H1 (cell line): ENCODE measurements around the gene KRT7. TPM values are rescaled to one million over a fixed set of nuclear protein-coding genes. Genes with fewer than 3 reads are reported as not detected.

ENCODE experiments used
- CTCF ChIA-PET: fragments of 300-600 bp; sonication (Branson Sonifier 250); formaldehyde crosslinking; loops from one replicate; lab custom pipeline; 2021; ENCODE audit not compliant: partially characterized antibody; lab: Charles Lee
- POLR2A ChIA-PET: fragments of 300-600 bp; sonication (Branson Sonifier 250); formaldehyde crosslinking; loops from one replicate; lab custom pipeline; 2021; ENCODE audit warnings: inconsistent platforms; ENCODE audit not compliant: partially characterized antibody; lab: Charles Lee
- DNase-seq, 2 experiments: peaks; one replicate each; pipeline versions ENCODE4 v3.0.0 to v3.0.0-alpha.2; 2010 to 2022; ENCODE audit warnings: low spot score in 2 of 2, low read depth in 1 of 2, mixed read lengths in 1 of 2
- FAIRE-seq: peaks from 2 replicates; lab custom pipeline; 2011; peaks lifted over from hg19 to GRCh38; lab: Jason Lieb, UNC
- H2AFZ ChIP-seq: 2 replicates; pipeline ENCODE4 v1.8.1; 2012; ENCODE audit warnings: low read length, inconsistent platforms
- H2AK5ac ChIP-seq: 2 replicates; pipeline ENCODE4 v1.6.1; 2013; ENCODE audit warnings: low read depth, low read length
- H2BK120ac ChIP-seq: replicated peaks from 2 replicates; pipeline ENCODE3; 2013; ENCODE audit warnings: low read depth, low read length, inconsistent platforms
- H2BK12ac ChIP-seq: 2 replicates; pipeline ENCODE4 v1.6.1; 2013; ENCODE audit warnings: low read depth, low read length
- H2BK15ac ChIP-seq: 2 replicates; pipeline ENCODE4 v1.6.1; 2013; ENCODE audit warnings: low read length
- H2BK20ac ChIP-seq: 2 replicates; pipeline ENCODE4 v1.6.1; 2013; ENCODE audit warnings: low read length
- H2BK5ac ChIP-seq: 2 replicates; pipeline ENCODE4 v1.6.1; 2013; ENCODE audit warnings: low read depth, low read length
- H3K14ac ChIP-seq: 2 replicates; pipeline ENCODE4 v1.6.1; 2013; ENCODE audit warnings: inconsistent platforms; ENCODE audit not compliant: insufficient read length
- H3K18ac ChIP-seq: 2 replicates; pipeline ENCODE4 v1.6.1; 2013; ENCODE audit warnings: low read length; ENCODE audit errors: extremely low read depth
- H3K23ac ChIP-seq: 2 replicates; pipeline ENCODE4 v1.6.1; 2013; ENCODE audit warnings: inconsistent platforms; ENCODE audit not compliant: insufficient read length
- H3K23me2 ChIP-seq: 2 replicates; pipeline ENCODE4 v1.6.1; 2013; ENCODE audit warnings: low read depth, low read length
- H3K27ac ChIP-seq: 2 replicates; pipeline ENCODE4 v1.6.1; 2011; ENCODE audit warnings: low read depth, low read length, inconsistent platforms
- H3K27me3 ChIP-seq, 4 experiments: replicated peaks in 1 of 4; 1 replicate in 1 of 4; 2 replicates in 3 of 4; pipeline versions ENCODE4 v1.6.1 to v1.8.1; 2011 to 2013; ENCODE audit warnings: low read length in 3 of 4, mild to moderate bottlenecking in 3 of 4, inconsistent platforms in 2 of 4, mixed read lengths in 2 of 4, moderate library complexity in 1 of 4; ENCODE audit not compliant: control insufficient read depth in 3 of 4, insufficient read depth in 3 of 4; ENCODE audit errors: extremely low read depth in 1 of 4
- H3K36me3 ChIP-seq, 4 experiments: 2 replicates each; pipeline versions ENCODE4 v1.6.1 to v1.8.1; 2011 to 2013; ENCODE audit warnings: mild to moderate bottlenecking in 4 of 4, low read length in 3 of 4, moderate library complexity in 2 of 4, control low read depth in 1 of 4, inconsistent platforms in 1 of 4; ENCODE audit not compliant: insufficient read depth in 4 of 4, control insufficient read depth in 2 of 4
- H3K4ac ChIP-seq: replicated peaks from 2 replicates; pipeline ENCODE3; 2013; ENCODE audit warnings: low read length, low read depth, mixed read lengths, inconsistent platforms; ENCODE audit not compliant: insufficient read length
- H3K4me1 ChIP-seq, 4 experiments: replicated peaks in 1 of 4; 1 replicate in 1 of 4; 2 replicates in 3 of 4; pipeline versions ENCODE4 v1.6.1 to v1.8.1; 2011 to 2013; ENCODE audit warnings: low read length in 3 of 4, inconsistent platforms in 2 of 4, mixed read lengths in 1 of 4; ENCODE audit not compliant: insufficient read depth in 4 of 4, control insufficient read depth in 3 of 4
- H3K4me2 ChIP-seq, 2 experiments: 2 replicates each; pipeline versions ENCODE4 v1.6.1 to v1.8.1; 2011 to 2013; ENCODE audit warnings: low read depth in 2 of 2, low read length in 2 of 2, control low read depth in 1 of 2, inconsistent platforms in 1 of 2, mild to moderate bottlenecking in 1 of 2; ENCODE audit not compliant: insufficient read depth in 1 of 2
- H3K4me3 ChIP-seq, 4 experiments: fragments of 200-600, 300-600 bp in 1 of 4; sonication (generic), shearing (Covaris generic), sonication (Bioruptor Twin) in 1 of 4; 2 replicates each; pipeline versions ENCODE4 v1.5.1 to v1.8.1; 2011 to 2016; ENCODE audit warnings: low read length in 4 of 4, low read depth in 3 of 4, control low read depth in 2 of 4, inconsistent platforms in 2 of 4, mild to moderate bottlenecking in 2 of 4, mixed read lengths in 1 of 4, moderate library complexity in 1 of 4; ENCODE audit not compliant: insufficient read depth in 2 of 4; ENCODE audit errors: extremely low read depth in 1 of 4
- H3K56ac ChIP-seq: replicated peaks from 2 replicates; pipeline ENCODE3; 2013; ENCODE audit warnings: low read depth, mild to moderate bottlenecking, mixed read lengths, low read length, inconsistent platforms; ENCODE audit not compliant: insufficient read length
- H3K79me1 ChIP-seq: 2 replicates; pipeline ENCODE4 v1.6.1; 2013; ENCODE audit warnings: low read depth, low read length, control low read depth
- H3K79me2 ChIP-seq, 2 experiments: 2 replicates each; pipeline versions ENCODE4 v1.6.1 to v1.8.1; 2012 to 2013; ENCODE audit warnings: low read length in 2 of 2, mild to moderate bottlenecking in 2 of 2, inconsistent platforms in 1 of 2; ENCODE audit not compliant: insufficient read depth in 2 of 2, control insufficient read depth in 1 of 2
- H3K9ac ChIP-seq, 4 experiments: replicated peaks in 1 of 4; 1 replicate in 1 of 4; 2 replicates in 3 of 4; pipeline versions ENCODE4 v1.6.1 to v1.8.1; 2011 to 2013; ENCODE audit warnings: low read depth in 3 of 4, low read length in 3 of 4, control low read depth in 2 of 4, mild to moderate bottlenecking in 2 of 4, moderate library complexity in 2 of 4, inconsistent platforms in 1 of 4; ENCODE audit errors: extremely low read depth in 1 of 4
- H3K9me3 ChIP-seq, 2 experiments: 2 replicates each; pipeline versions ENCODE4 v1.6.1 to v1.8.1; 2012 to 2013; ENCODE audit warnings: mild to moderate bottlenecking in 2 of 2, moderate library complexity in 2 of 2, control low read depth in 1 of 2, inconsistent platforms in 1 of 2, low read depth in 1 of 2, low read length in 1 of 2, mixed read lengths in 1 of 2; ENCODE audit not compliant: insufficient read depth in 2 of 2
- H4K20me1 ChIP-seq, 2 experiments: replicated peaks in 1 of 2; 2 replicates each; pipeline versions ENCODE3 to v1.8.1; 2011 to 2013; ENCODE audit warnings: inconsistent platforms in 2 of 2, low read length in 2 of 2, mild to moderate bottlenecking in 1 of 2; ENCODE audit not compliant: insufficient read depth in 2 of 2, control insufficient read depth in 1 of 2
- H4K5ac ChIP-seq: 2 replicates; pipeline ENCODE4 v1.6.1; 2013; ENCODE audit warnings: low read length, low read depth, mixed read lengths, inconsistent platforms; ENCODE audit not compliant: insufficient read length
- H4K8ac ChIP-seq: 2 replicates; pipeline ENCODE4 v1.8.0; 2013; ENCODE audit warnings: mild to moderate bottlenecking, moderate library complexity, low read length, inconsistent platforms; ENCODE audit not compliant: insufficient read depth; ENCODE audit errors: extremely low read depth
- H4K91ac ChIP-seq: replicated peaks from 2 replicates; pipeline ENCODE3; 2013; ENCODE audit warnings: low read length, mixed read lengths, inconsistent platforms; ENCODE audit not compliant: insufficient read length
- CREB1 ChIP-seq: IDR thresholded peaks from 2 replicates; pipeline ENCODE4 v1.6.1; 2012; ENCODE audit warnings: inconsistent platforms
- SUZ12 ChIP-seq: fragments of 200-600 bp; sonication (generic); IDR thresholded peaks from 2 replicates; pipeline ENCODE4 v1.6.1; 2012; ENCODE audit warnings: mild to moderate bottlenecking, inconsistent platforms, low read length, moderate library complexity, mixed read lengths
- WGBS, 2 experiments: shearing (Covaris generic) in 1 of 2; methylation state at CpG; one replicate each; pipeline versions ENCODE4 v1.1.6 to v1.1.7; 2013 to 2015; ENCODE audit warnings: low lambda C conversion rate in 2 of 2, mixed read lengths in 2 of 2, inconsistent platforms in 1 of 2, low coverage in 1 of 2, missing lambda C conversion rate in 1 of 2; ENCODE audit not compliant: insufficient replicate concordance in 2 of 2, insufficient coverage in 1 of 2, insufficient read length in 1 of 2; ENCODE audit errors: extremely low coverage in 1 of 2, missing lambda C conversion rate in 1 of 2; 5-methylcytosine and 5-hydroxymethylcytosine counted together
- polyA plus RNA-seq, 7 experiments: library from polyadenylated mRNA; depleted of rRNA in 3 of 7; stranded (reverse) in 5 of 7; unstranded in 2 of 7; fragments of >200 nt in 5 of 7; fragments of 200-250 nt in 2 of 7; gene quantifications; 1 replicate in 5 of 7; 2 replicates in 1 of 7; 4 replicates in 1 of 7; pipeline versions ENCODE4 v1.2.1 to v1.2.3, GENCODE V29; 2011 to 2013; ENCODE audit warnings: missing spikeins in 2 of 7, mixed read lengths in 2 of 7
- total RNA-seq: library from RNA; stranded (reverse); fragmentation: NEBNext Ultra II Directional; extraction: Animal tissue kit (Norgen Biotek cat#: 25700); gene quantifications from 2 replicates; pipeline ENCODE4 v1.2.1, GENCODE V29; 2021

Gene KRT7
- total and polyA plus RNA-seq, 2 of the 8 experiments (the other 6 are each of a cell fraction or from before 2014, with no cell fraction given), result 13.2 to 19.0 TPM

DNA sequence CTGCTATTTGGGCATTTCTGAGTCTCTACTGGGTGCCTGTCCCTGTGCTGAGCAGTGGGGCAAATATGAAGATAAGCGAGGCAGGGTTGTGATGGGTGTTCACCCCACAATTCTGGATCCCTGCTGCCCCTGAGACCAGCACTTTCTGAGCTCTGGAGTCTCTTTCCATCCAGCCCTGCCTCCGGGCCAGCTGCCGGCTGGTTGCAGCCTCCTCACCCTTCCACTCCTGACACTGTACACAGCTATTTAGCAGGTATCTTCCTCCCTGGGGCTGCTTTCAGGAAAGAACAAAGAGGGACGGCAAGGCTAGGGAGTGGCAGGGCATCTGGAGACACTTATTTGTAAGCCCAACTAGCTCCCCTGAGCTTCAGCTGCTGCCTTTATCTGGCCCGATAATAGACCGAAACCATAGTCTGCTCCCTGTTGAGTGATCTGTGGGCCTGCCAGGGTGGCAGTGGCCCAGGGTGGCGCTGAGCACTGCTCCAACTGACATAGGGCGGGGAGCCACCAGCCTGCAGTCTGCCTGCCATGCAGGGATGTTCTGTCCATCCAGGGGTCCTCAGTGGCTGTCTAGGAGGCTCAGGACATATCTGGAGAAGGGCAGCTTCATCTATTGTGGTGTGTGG is 33.6 kb upstream of the KRT7 start:
- Histone ChIP-seq H3K9me3 (no peaks in the 10 kb centered on the region), H3K23ac (no peak overlapping the region), H4K5ac (no peak overlapping the region), H2AK5ac (no peak overlapping the region; the same call in 1 of the 2 replicates), H2BK20ac (no peak overlapping the region), H3K4me1 (peaks cover 0 to 22% (median 7%) of the 10 kb centered on the region in 4 experiments; a peak in 5 of 7 replicates), H4K8ac (no peak overlapping the region)
- no peak for TF ChIP-seq CREB1
- TF ChIP-seq SUZ12, result no peak
- TF ChIP-seq, all 59 proteins: peak for 0
- Histone ChIP-seq H3K79me1 (no peaks in the 10 kb centered on the region), H3K18ac (no peak overlapping the region), H3K56ac (no peak overlapping the region), H3K23me2 (no peaks in the 10 kb centered on the region), H2BK12ac (no peak overlapping the region), H2BK5ac (no peak overlapping the region), H2BK120ac (no peak overlapping the region), H4K20me1 (no peaks in the 10 kb centered on the region), H3K27ac (no peak overlapping the region), H3K27me3 (no peaks in the 10 kb centered on the region), H3K4me2 (no peak overlapping the region), H3K79me2 (no peaks in the 10 kb centered on the region), H2BK15ac (no peak overlapping the region), H4K91ac (no peak overlapping the region), H3K9ac (no peak overlapping the region), H3K36me3 (no peaks in the 10 kb centered on the region), H3K14ac (no peak overlapping the region), H2AFZ (no peak overlapping the region), H3K4ac (no peak overlapping the region), H3K4me3 (no peak overlapping the region)
- CTCF ChIA-PET, result interaction anchor here (0.9 to 3.2 kb wide), 7 partner anchors 22 to 166 kb away, joined by 3 to 22 read pairs (median 3); no protein-coding TSS in a partner anchor
- POLR2A ChIA-PET, result interaction anchor here (1.3 kb wide), 1 partner anchor 9 kb away, joined by 3 read pairs; no protein-coding TSS in a partner anchor
- no peak for DNase-seq
- no peak for FAIRE-seq
- 84% methylated on average over 8 of the region's 8 CpGs; no CpG with 5 or more reads in 1 of the 2 experiments for WGBS, 2 experiments
